ENCODE results near the gene RELN.

RELN gene

DNA sequence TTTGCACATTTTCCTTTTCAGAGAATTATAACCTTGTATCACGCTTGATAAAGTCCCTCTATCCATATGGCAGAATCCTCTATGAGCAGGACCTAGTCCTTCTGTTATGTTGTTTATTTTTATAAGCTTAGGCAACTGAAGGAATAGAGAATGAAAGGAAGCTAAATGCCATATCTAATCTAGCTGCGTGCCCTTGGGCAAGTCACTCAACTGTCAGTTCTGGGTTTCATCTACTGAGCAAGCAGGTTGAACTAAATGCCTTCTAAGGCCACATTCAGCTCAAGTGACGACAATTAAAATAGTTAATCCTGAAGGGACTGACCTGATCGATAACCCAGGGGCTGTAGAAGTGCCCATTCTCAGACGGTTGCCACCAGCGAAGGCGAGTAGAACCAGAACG is 449.6 kb downstream of the RELN start (continued):
- TF ChIP-seq, protein P1, sequence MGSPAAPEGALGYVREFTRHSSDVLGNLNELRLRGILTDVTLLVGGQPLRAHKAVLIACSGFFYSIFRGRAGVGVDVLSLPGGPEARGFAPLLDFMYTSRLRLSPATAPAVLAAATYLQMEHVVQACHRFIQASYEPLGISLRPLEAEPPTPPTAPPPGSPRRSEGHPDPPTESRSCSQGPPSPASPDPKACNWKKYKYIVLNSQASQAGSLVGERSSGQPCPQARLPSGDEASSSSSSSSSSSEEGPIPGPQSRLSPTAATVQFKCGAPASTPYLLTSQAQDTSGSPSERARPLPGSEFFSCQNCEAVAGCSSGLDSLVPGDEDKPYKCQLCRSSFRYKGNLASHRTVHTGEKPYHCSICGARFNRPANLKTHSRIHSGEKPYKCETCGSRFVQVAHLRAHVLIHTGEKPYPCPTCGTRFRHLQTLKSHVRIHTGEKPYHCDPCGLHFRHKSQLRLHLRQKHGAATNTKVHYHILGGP (tag by site-specific recombination; IDR thresholded peaks at IDR 0.05), result no peak
- TF ChIP-seq GLIS1 (tag by site-specific recombination; IDR thresholded peaks at IDR 0.05), result no peak

DNA sequence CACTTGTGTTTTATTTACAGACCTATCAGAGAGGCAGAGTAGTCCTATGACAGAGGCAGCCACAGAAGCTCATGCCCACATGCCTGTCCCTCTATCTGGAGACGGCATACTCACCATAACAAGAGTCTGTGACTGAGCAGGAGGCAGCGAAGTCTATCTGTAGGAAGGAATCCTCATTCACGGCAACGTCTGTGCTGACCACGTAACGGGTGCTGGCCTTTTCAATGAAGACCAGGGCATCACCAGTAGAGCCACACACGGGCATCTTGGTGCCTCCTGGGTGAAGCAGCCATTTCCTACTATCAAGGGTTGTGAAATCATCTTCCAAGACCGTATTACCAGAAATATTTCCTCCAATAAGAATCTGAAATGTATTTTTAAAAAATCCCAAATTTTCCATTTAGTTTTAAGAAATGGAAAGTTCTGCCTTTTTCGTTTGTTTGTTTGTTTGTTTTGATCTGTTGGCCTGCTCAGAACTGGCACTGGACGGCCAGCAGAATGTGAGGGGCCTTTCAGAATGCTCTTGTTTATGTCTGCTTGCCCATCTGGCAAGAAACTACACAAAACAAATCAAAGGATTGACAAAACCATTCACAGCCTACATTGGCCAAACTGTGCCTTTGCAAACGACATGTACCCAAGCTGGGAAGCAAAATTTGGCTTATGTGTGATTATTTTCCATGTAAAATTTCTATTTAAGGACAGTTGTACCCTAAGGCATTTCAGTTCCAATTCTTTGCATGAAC is 450.3 kb downstream of the RELN start:
- no peaks in the 10 kb centered on the region for H3K36me3 ChIP-seq (ENCODE audit: control insufficient read depth in 2 of 2, insufficient read depth in 1 of 2, low read length in 2 of 2)
- H3K4me1 ChIP-seq (ENCODE audit: control insufficient read depth, insufficient read depth, low read length), result no peaks in the 10 kb centered on the region
- ChIA-PET CTCF (no interaction called here), POLR2A (no interaction called here)
- H3K4me3 ChIP-seq (ENCODE audit: low read depth, low read length), result no peak overlapping the region
- no peak overlapping the region for H3K27ac ChIP-seq (ENCODE audit: extremely low read depth, low read depth, low read length)
- TF ChIP-seq ZNF132 (tag by site-specific recombination; IDR thresholded peaks at IDR 0.05; ENCODE audit: borderline replicate concordance), result no peak
- no peak for TF ChIP-seq GFI1B (tag by site-specific recombination; IDR thresholded peaks at IDR 0.05)
- no peak for TF ChIP-seq ZNF514 (tag by site-specific recombination; IDR thresholded peaks at IDR 0.05)
- TF ChIP-seq ZNF324 (tag by site-specific recombination; IDR thresholded peaks at IDR 0.05), result no peak
- no peak for TF ChIP-seq ZFP37 (tag by site-specific recombination; IDR thresholded peaks at IDR 0.05)
- no peaks in the 10 kb centered on the region for H3K9me3 ChIP-seq (ENCODE audit: control insufficient read depth, insufficient read depth, low read depth, low read length)

DNA sequence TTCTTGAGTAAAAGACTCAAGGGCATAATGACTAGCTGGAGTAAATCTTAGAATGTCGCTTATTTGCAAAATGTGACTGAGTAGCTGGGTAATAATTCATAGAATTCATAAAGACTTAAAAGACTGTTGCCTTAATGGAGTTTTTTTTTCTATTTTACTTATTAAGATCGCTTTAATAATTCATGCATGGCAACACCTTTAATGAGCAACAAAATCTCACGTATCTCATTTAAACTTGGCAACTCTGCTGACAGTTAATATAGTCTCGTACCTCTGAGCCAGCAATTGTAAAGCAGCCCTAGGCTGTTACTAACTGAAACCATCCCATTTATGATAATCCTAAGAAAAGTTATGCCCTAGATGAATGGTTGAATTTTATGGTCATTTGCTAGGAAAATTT is 455.7 kb downstream of the RELN start:
- ChIA-PET CTCF (no interaction called here), POLR2A (no interaction called here)
- Histone ChIP-seq H3K4me1 (ENCODE audit: control insufficient read depth, insufficient read depth, low read length) (no peaks in the 10 kb centered on the region), H3K4me3 (ENCODE audit: low read depth, low read length) (no peak overlapping the region), H3K36me3 (ENCODE audit: control insufficient read depth in 2 of 2, insufficient read depth in 1 of 2, low read length in 2 of 2) (no peaks in the 10 kb centered on the region), H3K9me3 (ENCODE audit: control insufficient read depth, insufficient read depth, low read depth, low read length) (no peaks in the 10 kb centered on the region), H3K27ac (ENCODE audit: extremely low read depth, low read depth, low read length) (no peak overlapping the region)
- no peak for TF ChIP-seq GLIS1 (tag by site-specific recombination; IDR thresholded peaks at IDR 0.05)
- 0 out of 2 replicates have a peak, but pooled peaks have one; percentile 11 for TF ChIP-seq ZNF664 (tag by site-specific recombination; IDR thresholded peaks at IDR 0.05)
- TF ChIP-seq, protein P2, sequence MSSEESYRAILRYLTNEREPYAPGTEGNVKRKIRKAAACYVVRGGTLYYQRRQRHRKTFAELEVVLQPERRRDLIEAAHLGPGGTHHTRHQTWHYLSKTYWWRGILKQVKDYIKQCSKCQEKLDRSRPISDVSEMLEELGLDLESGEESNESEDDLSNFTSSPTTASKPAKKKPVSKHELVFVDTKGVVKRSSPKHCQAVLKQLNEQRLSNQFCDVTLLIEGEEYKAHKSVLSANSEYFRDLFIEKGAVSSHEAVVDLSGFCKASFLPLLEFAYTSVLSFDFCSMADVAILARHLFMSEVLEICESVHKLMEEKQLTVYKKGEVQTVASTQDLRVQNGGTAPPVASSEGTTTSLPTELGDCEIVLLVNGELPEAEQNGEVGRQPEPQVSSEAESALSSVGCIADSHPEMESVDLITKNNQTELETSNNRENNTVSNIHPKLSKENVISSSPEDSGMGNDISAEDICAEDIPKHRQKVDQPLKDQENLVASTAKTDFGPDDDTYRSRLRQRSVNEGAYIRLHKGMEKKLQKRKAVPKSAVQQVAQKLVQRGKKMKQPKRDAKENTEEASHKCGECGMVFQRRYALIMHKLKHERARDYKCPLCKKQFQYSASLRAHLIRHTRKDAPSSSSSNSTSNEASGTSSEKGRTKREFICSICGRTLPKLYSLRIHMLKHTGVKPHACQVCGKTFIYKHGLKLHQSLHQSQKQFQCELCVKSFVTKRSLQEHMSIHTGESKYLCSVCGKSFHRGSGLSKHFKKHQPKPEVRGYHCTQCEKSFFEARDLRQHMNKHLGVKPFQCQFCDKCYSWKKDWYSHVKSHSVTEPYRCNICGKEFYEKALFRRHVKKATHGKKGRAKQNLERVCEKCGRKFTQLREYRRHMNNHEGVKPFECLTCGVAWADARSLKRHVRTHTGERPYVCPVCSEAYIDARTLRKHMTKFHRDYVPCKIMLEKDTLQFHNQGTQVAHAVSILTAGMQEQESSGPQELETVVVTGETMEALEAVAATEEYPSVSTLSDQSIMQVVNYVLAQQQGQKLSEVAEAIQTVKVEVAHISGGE (tag by site-specific recombination; conservative IDR thresholded peaks at IDR 0.05; ENCODE audit: low read depth), result no peak
- TF ChIP-seq ZNF311 (tag by site-specific recombination; IDR thresholded peaks at IDR 0.05; ENCODE audit: borderline replicate concordance), result no peak

DNA sequence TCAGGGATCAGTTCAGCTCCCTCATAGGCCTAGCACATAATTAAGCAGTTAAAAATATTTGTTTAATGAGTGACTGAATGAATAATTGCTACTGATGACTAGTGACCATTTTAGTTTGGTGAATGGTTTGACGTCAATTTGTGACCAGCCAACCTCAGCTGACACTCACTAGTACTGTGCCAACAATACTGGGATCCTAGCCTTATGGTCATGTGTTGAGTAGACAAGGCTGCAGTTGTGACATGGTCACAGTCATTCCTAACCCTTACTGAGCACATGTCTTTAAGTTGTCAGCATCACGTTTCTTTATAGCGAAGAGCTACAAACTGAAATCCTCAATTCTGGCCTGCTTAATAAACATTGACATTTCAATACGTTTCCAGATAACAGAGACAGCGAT is 456.5 kb downstream of the RELN start:
- H3K9me3 ChIP-seq (ENCODE audit: control insufficient read depth, insufficient read depth, low read depth, low read length), result no peaks in the 10 kb centered on the region
- H3K36me3 ChIP-seq (ENCODE audit: control insufficient read depth in 2 of 2, insufficient read depth in 1 of 2, low read length in 2 of 2), result no peaks in the 10 kb centered on the region
- H3K4me1 ChIP-seq (ENCODE audit: control insufficient read depth, insufficient read depth, low read length), result no peaks in the 10 kb centered on the region
- no peak overlapping the region for H3K27ac ChIP-seq (ENCODE audit: extremely low read depth, low read depth, low read length)
- POLR2A ChIA-PET, result no interaction called here
- no peak overlapping the region for H3K4me3 ChIP-seq (ENCODE audit: low read depth, low read length)
- CTCF ChIA-PET, result interaction anchor here (0.5 kb wide), 1 partner anchor 36 kb away, joined by 3 read pairs; no protein-coding TSS in a partner anchor
- TF ChIP-seq ZNF658 (tag by site-specific recombination; IDR thresholded peaks at IDR 0.05) (no peak), ZFP37 (tag by site-specific recombination; IDR thresholded peaks at IDR 0.05) (no peak), ZNF16 (tag by site-specific recombination; IDR thresholded peaks at IDR 0.05; ENCODE audit: low read depth) (no peak), ZNF138 (tag by site-specific recombination; IDR thresholded peaks at IDR 0.05; ENCODE audit: borderline replicate concordance) (no peak), ZNF423 (tag by site-specific recombination; IDR thresholded peaks at IDR 0.05) (no peak), ZNF843 (tag by site-specific recombination; IDR thresholded peaks at IDR 0.05) (no peak), ZSCAN16 (tag by site-specific recombination; IDR thresholded peaks at IDR 0.05) (no peak)
- TF ChIP-seq, protein P3, sequence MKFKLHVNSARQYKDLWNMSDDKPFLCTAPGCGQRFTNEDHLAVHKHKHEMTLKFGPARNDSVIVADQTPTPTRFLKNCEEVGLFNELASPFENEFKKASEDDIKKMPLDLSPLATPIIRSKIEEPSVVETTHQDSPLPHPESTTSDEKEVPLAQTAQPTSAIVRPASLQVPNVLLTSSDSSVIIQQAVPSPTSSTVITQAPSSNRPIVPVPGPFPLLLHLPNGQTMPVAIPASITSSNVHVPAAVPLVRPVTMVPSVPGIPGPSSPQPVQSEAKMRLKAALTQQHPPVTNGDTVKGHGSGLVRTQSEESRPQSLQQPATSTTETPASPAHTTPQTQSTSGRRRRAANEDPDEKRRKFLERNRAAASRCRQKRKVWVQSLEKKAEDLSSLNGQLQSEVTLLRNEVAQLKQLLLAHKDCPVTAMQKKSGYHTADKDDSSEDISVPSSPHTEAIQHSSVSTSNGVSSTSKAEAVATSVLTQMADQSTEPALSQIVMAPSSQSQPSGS (tag by site-specific recombination; IDR thresholded peaks at IDR 0.05; ENCODE audit: low read depth), result no peak
- TF ChIP-seq, protein P4, sequence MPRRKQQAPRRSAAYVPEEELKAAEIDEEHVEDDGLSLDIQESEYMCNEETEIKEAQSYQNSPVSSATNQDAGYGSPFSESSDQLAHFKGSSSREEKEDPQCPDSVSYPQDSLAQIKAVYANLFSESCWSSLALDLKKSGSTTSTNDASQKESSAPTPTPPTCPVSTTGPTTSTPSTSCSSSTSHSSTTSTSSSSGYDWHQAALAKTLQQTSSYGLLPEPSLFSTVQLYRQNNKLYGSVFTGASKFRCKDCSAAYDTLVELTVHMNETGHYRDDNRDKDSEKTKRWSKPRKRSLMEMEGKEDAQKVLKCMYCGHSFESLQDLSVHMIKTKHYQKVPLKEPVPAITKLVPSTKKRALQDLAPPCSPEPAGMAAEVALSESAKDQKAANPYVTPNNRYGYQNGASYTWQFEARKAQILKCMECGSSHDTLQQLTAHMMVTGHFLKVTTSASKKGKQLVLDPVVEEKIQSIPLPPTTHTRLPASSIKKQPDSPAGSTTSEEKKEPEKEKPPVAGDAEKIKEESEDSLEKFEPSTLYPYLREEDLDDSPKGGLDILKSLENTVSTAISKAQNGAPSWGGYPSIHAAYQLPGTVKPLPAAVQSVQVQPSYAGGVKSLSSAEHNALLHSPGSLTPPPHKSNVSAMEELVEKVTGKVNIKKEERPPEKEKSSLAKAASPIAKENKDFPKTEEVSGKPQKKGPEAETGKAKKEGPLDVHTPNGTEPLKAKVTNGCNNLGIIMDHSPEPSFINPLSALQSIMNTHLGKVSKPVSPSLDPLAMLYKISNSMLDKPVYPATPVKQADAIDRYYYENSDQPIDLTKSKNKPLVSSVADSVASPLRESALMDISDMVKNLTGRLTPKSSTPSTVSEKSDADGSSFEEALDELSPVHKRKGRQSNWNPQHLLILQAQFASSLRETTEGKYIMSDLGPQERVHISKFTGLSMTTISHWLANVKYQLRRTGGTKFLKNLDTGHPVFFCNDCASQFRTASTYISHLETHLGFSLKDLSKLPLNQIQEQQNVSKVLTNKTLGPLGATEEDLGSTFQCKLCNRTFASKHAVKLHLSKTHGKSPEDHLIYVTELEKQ (tag by site-specific recombination; IDR thresholded peaks at IDR 0.05; ENCODE audit: borderline replicate concordance), result no peak
- TF ChIP-seq, protein P5, sequence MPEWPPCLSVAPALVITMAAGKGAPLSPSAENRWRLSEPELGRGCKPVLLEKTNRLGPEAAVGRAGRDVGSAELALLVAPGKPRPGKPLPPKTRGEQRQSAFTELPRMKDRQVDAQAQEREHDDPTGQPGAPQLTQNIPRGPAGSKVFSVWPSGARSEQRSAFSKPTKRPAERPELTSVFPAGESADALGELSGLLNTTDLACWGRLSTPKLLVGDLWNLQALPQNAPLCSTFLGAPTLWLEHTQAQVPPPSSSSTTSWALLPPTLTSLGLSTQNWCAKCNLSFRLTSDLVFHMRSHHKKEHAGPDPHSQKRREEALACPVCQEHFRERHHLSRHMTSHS (tag by site-specific recombination; IDR thresholded peaks at IDR 0.05), result no peak

Measured in HEK293 (cell line).